ENCODE data around the gene SNTG2.

DNA sequence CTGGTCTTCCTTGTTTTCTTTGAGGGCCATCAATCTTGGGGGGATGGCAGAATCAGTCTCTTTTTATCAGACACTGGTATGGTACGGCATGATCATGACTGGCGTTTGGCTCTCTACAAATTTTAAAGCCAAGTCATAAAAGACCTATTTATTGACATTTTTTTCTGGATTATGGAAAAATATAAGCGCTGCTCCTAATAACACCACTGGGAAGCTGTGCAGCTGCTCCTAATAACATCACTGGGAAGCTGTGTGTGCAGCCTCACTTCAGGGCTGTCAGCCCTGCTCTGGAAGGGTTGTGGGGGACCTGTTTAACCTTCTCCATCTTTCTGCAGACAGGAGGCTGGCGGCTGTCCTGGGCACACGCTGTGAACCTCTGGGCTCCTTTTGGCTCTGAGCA is 88.9 kb downstream of the SNTG2 start:
- TF ChIP-seq, protein P1, sequence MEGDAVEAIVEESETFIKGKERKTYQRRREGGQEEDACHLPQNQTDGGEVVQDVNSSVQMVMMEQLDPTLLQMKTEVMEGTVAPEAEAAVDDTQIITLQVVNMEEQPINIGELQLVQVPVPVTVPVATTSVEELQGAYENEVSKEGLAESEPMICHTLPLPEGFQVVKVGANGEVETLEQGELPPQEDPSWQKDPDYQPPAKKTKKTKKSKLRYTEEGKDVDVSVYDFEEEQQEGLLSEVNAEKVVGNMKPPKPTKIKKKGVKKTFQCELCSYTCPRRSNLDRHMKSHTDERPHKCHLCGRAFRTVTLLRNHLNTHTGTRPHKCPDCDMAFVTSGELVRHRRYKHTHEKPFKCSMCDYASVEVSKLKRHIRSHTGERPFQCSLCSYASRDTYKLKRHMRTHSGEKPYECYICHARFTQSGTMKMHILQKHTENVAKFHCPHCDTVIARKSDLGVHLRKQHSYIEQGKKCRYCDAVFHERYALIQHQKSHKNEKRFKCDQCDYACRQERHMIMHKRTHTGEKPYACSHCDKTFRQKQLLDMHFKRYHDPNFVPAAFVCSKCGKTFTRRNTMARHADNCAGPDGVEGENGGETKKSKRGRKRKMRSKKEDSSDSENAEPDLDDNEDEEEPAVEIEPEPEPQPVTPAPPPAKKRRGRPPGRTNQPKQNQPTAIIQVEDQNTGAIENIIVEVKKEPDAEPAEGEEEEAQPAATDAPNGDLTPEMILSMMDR (IDR thresholded peaks at IDR 0.05): no peak
- no peak for TF ChIP-seq ZFX (IDR thresholded peaks at IDR 0.05; ENCODE audit: borderline replicate concordance)

All from 22Rv1 (cell line).